Islet precursor cell (in vitro differentiated cells): ENCODE data around the gene COL23A1.
"Not testable (repeated sequence)": the region's sequence is repeated elsewhere in the genome, so short reads cannot be mapped to it uniquely, and the experiment has no call there.

Source experiments
- DNase-seq: peaks from one replicate; pipeline ENCODE4 v3.0.0-alpha.2; 2018

COL23A1 gene

GRCh38 chr5:178274781-178275537, 315.2 kb downstream of the COL23A1 start:
- no peak for DNase-seq

- peak; percentile 70 for DNase-seq
Observed at GRCh38 chr5:178273665-178274541, 316.3 kb downstream of the COL23A1 start.

- no peak for DNase-seq
Observed at GRCh38 chr5:178273041-178273440, 317.2 kb downstream of the COL23A1 start.

- no peak for DNase-seq
Observed at GRCh38 chr5:178272591-178272990, 317.6 kb downstream of the COL23A1 start.

GRCh38 chr5:178271726-178272479, 318.3 kb downstream of the COL23A1 start:
- no peak for DNase-seq

GRCh38 chr5:178271231-178271630, 319.0 kb downstream of the COL23A1 start:
- DNase-seq, result no peak

GRCh38 chr5:178269499-178269898, 320.7 kb downstream of the COL23A1 start:
- no peak for DNase-seq

GRCh38 chr5:178267876-178268275, 322.3 kb downstream of the COL23A1 start:
- no peak for DNase-seq

GRCh38 chr5:178267245-178267644, 322.9 kb downstream of the COL23A1 start:
- no peak for DNase-seq

- no peak for DNase-seq
Observed at GRCh38 chr5:178266581-178266980, 323.6 kb downstream of the COL23A1 start.

- DNase-seq, result no peak
Observed at GRCh38 chr5:178265746-178266145, 324.4 kb downstream of the COL23A1 start.

- DNase-seq, result no peak
Observed at GRCh38 chr5:178264044-178264443, 326.1 kb downstream of the COL23A1 start.

- no peak for DNase-seq
Observed at GRCh38 chr5:178261666-178262600, 328.3 kb downstream of the COL23A1 start.

- DNase-seq, result no peak
Observed at GRCh38 chr5:178259623-178260536, 330.3 kb downstream of the COL23A1 start.

GRCh38 chr5:178257650-178258049, 332.5 kb downstream of the COL23A1 start:
- DNase-seq, result no peak

- no peak for DNase-seq
Observed at GRCh38 chr5:178256746-178257145, 333.4 kb downstream of the COL23A1 start.

GRCh38 chr5:178253632-178254031, 336.6 kb downstream of the COL23A1 start:
- not testable (repeated sequence) for DNase-seq

- no peak for DNase-seq
Observed at GRCh38 chr5:178252258-178252657, 337.9 kb downstream of the COL23A1 start.

GRCh38 chr5:178250263-178250662, 339.9 kb downstream of the COL23A1 start:
- no peak for DNase-seq

GRCh38 chr5:178249191-178249989, 340.8 kb downstream of the COL23A1 start:
- DNase-seq, result no peak
